Memory B cell (primary cell): ENCODE data around the gene FGF12.

ENCODE experiments used
- ATAC-seq: fragments of 150-1000 bp; cut with Tn5 transposase; 2 replicates; pipeline ENCODE4 v1.10.0; 2021; ENCODE audit warnings: low read depth, mild to moderate bottlenecking, moderate library complexity
- DNase-seq, 2 donors: peaks; one replicate each; pipeline ENCODE4 v3.0.0; 2022; ENCODE audit warnings: low spot score in 2 of 2
- H3K27ac Mint-ChIP-seq: one replicate; pipeline ENCODE4 v1.8.0; 2022; ENCODE audit warnings: mild to moderate bottlenecking, moderate library complexity, mixed read lengths
- H3K27me3 Mint-ChIP-seq: one replicate; pipeline ENCODE4 v1.8.0; 2022; ENCODE audit warnings: mixed read lengths
- H3K36me3 Mint-ChIP-seq: one replicate; pipeline ENCODE4 v1.8.0; 2022; ENCODE audit warnings: mild to moderate bottlenecking, mixed read lengths
- H3K4me1 Mint-ChIP-seq: one replicate; pipeline ENCODE4 v1.8.0; 2022; ENCODE audit warnings: mixed read lengths
- H3K4me3 Mint-ChIP-seq: one replicate; pipeline ENCODE4 v1.8.0; 2022; ENCODE audit warnings: mild to moderate bottlenecking, moderate library complexity, mixed read lengths
- H3K9me3 Mint-ChIP-seq: one replicate; pipeline ENCODE4 v1.8.0; 2022; ENCODE audit warnings: mixed read lengths

Gene FGF12

DNA sequence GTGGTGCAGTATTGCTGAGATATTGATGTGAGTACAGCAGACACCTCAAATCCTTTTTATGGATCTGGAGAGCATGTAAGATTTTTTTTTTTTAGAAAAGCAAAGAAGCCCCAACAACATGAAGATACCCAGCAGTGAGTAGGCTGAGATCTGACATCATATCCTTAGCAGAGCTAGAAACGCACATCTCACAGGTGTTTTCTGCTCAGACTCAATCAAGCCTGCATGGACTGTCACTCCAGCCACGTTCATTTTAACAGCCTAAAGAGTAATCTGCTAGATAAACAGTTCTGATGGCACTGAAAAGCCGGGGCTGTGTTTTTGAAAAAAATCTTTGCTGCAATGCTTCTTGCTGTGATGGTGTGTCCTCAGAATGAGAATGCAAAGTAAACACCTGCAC lies 544.2 kb downstream of the FGF12 start:
- Mint-ChIP-seq H3K4me1 (peaks cover 12% of the 10 kb centered on the region), H3K36me3 (no peaks in the 10 kb centered on the region), H3K9me3 (no peaks in the 10 kb centered on the region), H3K27me3 (peaks cover 6% of the 10 kb centered on the region), H3K27ac (no peak overlapping the region), H3K4me3 (no peak overlapping the region)
- DNase-seq (no peak), ATAC-seq (peak; percentile 27)

DNA sequence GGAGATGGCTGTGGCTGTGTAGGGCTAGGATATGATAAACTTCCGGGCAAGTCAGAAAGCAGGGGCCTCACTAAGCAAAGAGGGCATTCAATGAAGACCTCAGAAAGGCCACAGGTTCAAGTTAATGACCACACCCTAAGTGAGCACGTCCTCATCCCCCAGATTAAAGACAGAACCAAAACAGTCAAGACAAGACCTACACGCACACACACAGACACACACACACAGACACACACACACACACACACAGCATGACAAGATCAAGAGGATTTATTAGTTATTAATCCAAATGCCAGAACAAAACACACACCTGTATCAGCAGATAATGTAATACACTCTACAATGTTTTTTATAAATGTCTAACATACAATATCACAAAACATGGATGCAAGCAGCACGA lies 546.2 kb downstream of the FGF12 start:
- Mint-ChIP-seq H3K27ac (no peak overlapping the region), H3K4me3 (no peak overlapping the region), H3K36me3 (no peaks in the 10 kb centered on the region), H3K9me3 (no peaks in the 10 kb centered on the region), H3K27me3 (peaks cover 6% of the 10 kb centered on the region), H3K4me1 (peaks cover 8% of the 10 kb centered on the region)
- DNase-seq (no peak), ATAC-seq (no peak)

DNA sequence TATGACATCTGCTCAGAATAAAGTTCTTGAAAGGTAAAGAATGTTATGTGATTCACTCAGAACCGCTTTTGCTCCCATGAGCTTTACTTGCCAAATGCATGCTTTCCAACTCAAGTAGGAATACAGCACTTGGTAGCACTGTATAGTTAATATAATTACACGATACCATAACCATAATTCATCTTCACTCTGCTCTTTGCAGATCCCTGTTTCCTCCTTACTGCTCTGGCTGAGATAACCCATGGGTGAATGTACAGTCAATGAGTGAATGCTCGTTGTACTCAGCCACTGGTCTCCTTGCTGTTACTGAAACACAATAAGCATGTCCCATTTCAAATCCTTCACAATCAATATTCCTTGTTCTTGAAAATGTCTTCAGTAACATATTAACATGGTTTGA lies 550.0 kb downstream of the FGF12 start:
- Mint-ChIP-seq H3K36me3 (peaks cover 1% of the 10 kb centered on the region), H3K4me3 (no peak overlapping the region), H3K27me3 (peaks cover 9% of the 10 kb centered on the region), H3K27ac (no peak overlapping the region), H3K9me3 (peaks cover 3% of the 10 kb centered on the region), H3K4me1 (peaks cover 4% of the 10 kb centered on the region)
- ATAC-seq (no peak), DNase-seq (no peak)

DNA sequence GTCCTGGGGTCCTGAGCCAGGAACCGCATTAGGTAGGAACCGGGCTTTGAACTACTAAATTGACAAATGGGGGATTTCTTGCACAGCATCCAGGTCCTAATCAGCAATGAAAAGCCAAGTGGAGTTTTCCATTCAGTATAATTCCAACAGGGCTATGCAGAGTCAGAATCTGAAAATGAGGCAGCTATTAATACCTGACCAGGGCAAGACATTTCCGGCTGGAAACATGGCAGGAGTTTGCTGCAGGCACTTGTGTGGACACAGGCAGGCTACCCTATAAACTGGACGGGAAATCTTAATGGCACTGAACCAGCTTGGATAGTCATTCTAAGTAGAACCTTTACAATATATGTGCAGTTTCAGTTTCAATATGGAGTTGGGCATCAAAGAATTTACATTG lies 553.1 kb downstream of the FGF12 start:
- H3K27me3 Mint-ChIP-seq: peaks cover 2% of the 10 kb centered on the region

DNA sequence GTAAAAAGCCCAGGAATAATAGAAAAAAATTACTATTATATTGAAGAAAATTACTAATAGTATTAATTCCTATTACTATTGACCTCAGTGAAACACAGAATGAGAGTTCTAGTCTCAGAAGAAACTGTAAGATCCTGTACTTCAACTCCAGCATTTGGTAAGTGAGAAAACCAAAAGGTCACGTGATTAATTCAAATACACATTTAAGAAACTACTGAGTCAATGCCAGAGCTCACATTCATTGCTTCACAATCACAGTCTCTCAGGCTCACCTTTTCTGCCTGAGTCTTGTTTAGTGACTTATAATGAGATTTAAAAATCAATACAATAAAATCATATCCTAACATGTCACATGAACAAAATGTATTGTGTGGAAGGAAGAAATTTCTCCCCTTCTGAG lies 556.1 kb downstream of the FGF12 start:
- Mint-ChIP-seq H3K9me3 (peaks cover 3% of the 10 kb centered on the region), H3K4me3 (no peak overlapping the region), H3K36me3 (peaks cover 1% of the 10 kb centered on the region), H3K27me3 (peaks cover 4% of the 10 kb centered on the region), H3K27ac (no peak overlapping the region), H3K4me1 (no peaks in the 10 kb centered on the region)
- ATAC-seq (no peak), DNase-seq (no peak)

More for the DNA sequence above, 553.1 kb downstream of the FGF12 start:
- Mint-ChIP-seq H3K4me1 (no peaks in the 10 kb centered on the region), H3K27ac (no peak overlapping the region), H3K9me3 (peaks cover 3% of the 10 kb centered on the region), H3K36me3 (peaks cover 1% of the 10 kb centered on the region), H3K4me3 (no peak overlapping the region)
- DNase-seq (no peak), ATAC-seq (no peak)

DNA sequence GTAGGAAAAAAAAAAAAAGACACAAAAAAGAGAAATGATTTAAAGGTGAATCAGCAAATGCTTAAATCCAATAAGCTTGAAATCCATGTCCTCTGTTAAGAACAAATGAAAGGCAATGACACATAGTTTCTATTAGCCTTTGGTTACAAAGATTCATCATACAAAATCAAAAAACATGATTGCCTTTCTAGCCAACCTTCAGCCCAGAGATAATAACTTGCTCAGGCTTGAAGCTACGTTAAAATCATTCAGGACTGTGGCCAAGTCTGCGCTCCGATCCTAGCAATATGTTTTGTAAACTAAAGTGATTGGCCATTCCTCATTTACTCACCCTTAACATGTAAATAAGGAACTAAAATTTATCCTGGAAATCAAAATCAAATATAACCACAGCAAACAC lies 556.7 kb downstream of the FGF12 start:
- Mint-ChIP-seq H3K9me3 (peaks cover 1% of the 10 kb centered on the region), H3K36me3 (no peaks in the 10 kb centered on the region), H3K27me3 (peaks cover 2% of the 10 kb centered on the region), H3K27ac (no peak overlapping the region), H3K4me3 (no peak overlapping the region), H3K4me1 (no peaks in the 10 kb centered on the region)
- DNase-seq (no peak), ATAC-seq (no peak)

DNA sequence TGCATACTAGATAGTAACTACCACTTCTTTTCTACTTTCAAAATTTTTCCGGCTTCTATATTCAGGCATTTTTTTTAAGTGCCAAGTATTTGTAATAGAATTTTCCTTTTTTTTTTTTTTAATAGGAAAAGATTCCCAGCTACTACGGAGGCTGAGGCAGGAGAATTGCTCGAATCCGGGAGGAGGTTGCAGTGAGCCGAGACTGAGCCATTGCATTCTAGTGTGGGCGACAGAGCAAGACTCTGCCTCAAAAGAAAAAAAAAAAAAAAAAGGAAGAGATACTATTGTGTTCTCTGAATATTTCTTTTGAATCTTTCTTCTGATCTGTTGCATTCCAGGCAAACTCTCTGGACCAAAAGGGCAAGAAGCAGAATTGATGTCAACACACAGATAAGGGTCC lies 557.3 kb downstream of the FGF12 start:
- Mint-ChIP-seq H3K27ac (no peak overlapping the region), H3K36me3 (no peaks in the 10 kb centered on the region), H3K4me1 (no peaks in the 10 kb centered on the region), H3K9me3 (no peaks in the 10 kb centered on the region), H3K4me3 (no peak overlapping the region), H3K27me3 (peaks cover 1% of the 10 kb centered on the region)
- no peak for ATAC-seq
- no peak for DNase-seq

DNA sequence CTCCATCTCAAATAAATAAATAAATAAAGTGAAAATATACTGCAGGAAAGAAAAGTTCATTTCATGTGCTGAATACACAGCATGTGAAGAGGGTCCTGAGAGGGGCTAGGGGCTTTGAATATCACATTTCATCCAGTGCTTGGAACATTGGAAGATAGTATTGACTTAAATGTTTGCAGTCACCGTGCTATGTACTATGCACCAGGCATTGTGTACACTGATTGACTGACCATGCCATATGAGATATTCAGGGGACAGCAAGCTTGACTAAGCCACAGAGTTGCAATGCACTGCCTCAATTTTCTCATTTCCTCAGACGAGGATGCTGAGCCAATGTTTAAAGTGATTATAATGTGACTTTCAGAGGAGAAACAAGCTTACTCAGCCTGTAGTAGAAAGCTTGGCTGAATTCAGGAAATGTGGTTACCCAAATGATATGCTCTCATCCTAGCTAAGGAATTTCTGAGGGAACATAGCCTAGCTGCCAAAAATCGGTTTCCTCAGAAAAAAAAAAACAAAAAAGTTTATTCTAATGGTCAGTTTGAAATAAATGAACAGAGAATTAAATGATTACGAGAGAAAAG lies 557.9 kb downstream of the FGF12 start:
- Mint-ChIP-seq H3K4me1 (no peaks in the 10 kb centered on the region), H3K36me3 (no peaks in the 10 kb centered on the region), H3K4me3 (no peak overlapping the region), H3K27ac (no peak overlapping the region), H3K9me3 (no peaks in the 10 kb centered on the region), H3K27me3 (peaks cover 1% of the 10 kb centered on the region)
- ATAC-seq (no peak), DNase-seq (no peak)

DNA sequence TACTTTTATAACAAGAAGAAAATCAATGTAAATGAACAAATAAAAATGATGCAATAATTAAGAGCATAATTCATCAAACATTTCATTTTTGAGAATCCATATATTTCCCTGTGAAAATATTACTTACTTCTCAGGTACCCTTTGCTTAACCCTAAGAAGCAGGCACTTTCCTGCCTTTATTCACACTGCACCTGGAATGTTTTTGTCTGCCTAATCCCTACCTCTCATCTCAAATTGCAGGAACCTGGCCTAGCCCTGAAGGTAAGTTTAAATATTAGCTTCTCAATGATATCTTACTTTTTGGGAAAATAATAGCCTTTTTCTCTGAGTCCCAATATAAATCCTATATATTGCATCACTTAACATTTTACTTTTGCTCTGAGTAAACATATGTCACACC lies 559.1 kb downstream of the FGF12 start:
- DNase-seq (no peak), ATAC-seq (no peak)
- Mint-ChIP-seq H3K27ac (no peak overlapping the region), H3K27me3 (peaks cover 1% of the 10 kb centered on the region), H3K4me3 (no peak overlapping the region), H3K4me1 (no peaks in the 10 kb centered on the region), H3K36me3 (no peaks in the 10 kb centered on the region), H3K9me3 (no peaks in the 10 kb centered on the region)

DNA sequence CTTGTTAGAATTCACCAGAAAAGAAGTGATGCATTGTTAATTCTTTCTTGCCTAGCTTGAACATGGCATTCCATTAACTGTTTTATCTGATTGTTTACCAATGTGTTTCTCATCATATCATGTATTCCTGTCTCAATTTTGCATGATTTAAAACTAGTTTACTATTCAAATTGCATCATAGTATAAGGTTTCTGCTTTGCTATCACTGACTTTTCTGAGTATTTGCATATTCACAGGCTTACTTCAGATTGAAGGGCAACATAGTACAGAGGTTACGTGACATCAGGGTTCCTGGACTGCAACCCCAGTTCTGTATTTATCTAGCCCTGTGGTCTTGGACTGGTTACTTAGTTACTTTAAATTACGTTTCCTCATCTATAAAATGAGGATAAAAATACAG lies 561.8 kb downstream of the FGF12 start:
- DNase-seq (no peak), ATAC-seq (no peak)
- Mint-ChIP-seq H3K27me3 (peaks cover 1% of the 10 kb centered on the region), H3K4me1 (no peaks in the 10 kb centered on the region), H3K4me3 (no peak overlapping the region), H3K27ac (no peak overlapping the region), H3K9me3 (no peaks in the 10 kb centered on the region), H3K36me3 (no peaks in the 10 kb centered on the region)

DNA sequence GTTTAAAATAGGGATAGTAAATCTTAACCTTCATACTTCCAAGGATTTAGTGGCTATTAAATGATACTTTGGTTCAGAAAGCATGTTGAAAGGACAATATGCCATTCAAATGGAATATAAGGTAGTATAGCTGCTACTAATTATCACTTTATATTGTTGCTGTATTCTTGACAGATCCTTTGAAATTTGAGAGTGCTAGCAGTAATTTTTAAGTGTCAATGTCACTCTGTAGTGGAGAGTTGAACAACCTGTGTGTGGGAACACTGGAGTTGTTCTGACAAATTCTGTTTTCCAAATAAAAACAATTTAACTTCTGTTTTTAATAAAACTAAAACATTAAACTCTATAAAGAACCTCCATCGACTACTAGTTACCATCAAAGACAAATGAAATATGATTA lies 565.7 kb downstream of the FGF12 start:
- Mint-ChIP-seq H3K4me1 (no peaks in the 10 kb centered on the region), H3K4me3 (no peak overlapping the region), H3K36me3 (no peaks in the 10 kb centered on the region), H3K27me3 (peaks cover 8% of the 10 kb centered on the region), H3K9me3 (no peaks in the 10 kb centered on the region), H3K27ac (no peak overlapping the region)
- no peak for DNase-seq
- no peak for ATAC-seq

DNA sequence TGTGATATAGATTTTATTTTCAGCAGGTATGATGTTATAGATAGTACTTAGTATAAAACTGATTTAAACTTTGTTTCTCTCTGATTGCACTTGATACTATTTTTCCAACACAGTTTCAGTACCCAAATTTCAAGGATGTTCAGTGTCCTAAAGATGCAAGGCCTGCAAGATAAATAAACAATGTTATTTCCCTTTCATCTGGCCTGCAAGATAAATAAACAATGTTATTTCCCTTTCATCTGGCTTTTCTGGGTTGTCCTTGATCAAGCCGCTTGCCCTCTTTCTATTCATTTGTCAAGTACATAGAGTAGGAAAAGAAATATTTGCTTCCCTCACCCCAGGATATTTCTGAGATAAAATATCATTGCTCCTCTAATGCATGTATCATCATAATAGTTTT lies 571.0 kb downstream of the FGF12 start:
- H3K27ac Mint-ChIP-seq: no peak overlapping the region
- DNase-seq (no peak), ATAC-seq (no peak)
- H3K4me1 Mint-ChIP-seq: no peaks in the 10 kb centered on the region
- peaks cover 8% of the 10 kb centered on the region for H3K27me3 Mint-ChIP-seq
- peaks cover 1% of the 10 kb centered on the region for H3K9me3 Mint-ChIP-seq
- H3K36me3 Mint-ChIP-seq: no peaks in the 10 kb centered on the region
- H3K4me3 Mint-ChIP-seq: no peak overlapping the region

DNA sequence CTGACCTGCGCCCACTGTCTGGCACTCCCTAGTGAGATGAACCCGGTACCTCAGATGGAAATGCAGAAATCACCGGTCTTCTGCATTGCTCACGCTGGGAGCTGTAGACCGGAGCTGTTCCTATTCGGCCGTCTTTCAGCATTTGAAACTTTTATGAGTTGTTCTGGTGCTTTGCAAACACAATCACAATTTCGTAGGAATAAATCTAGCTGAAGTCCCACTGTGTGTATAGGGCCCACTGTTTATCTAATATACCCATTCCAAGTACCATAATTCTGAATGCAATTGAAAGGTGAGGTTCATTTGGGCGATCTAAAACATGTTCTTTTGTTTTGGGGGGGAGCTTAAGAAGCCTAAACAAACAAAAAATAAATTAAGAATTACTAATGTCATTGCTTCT lies 572.1 kb downstream of the FGF12 start:
- no peak for ATAC-seq
- H3K4me3 Mint-ChIP-seq: peak overlapping the region; percentile 79
- no peak overlapping the region for H3K27ac Mint-ChIP-seq
- no peak for DNase-seq
- H3K9me3 Mint-ChIP-seq: peaks cover 1% of the 10 kb centered on the region
- no peaks in the 10 kb centered on the region for H3K36me3 Mint-ChIP-seq
- peaks cover 8% of the 10 kb centered on the region for H3K27me3 Mint-ChIP-seq
- no peaks in the 10 kb centered on the region for H3K4me1 Mint-ChIP-seq

DNA sequence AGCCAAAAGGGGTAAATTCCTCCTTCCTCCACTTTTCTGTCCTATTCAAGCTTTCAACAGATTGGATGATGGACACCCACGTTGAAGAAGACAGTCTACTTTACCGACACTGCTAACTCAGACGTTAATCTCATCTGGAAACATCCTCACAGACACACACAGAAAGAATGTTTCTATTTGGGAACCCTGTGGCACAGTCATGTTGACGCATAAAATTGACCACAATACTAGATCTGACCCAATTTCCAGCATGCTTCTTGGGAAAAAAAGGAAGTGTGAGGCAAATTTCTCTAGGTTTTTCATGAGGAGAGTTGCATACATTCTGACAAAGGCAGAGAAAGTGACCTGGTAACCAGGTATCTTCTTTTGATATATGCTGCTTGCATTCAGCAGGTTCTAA lies 594.1 kb downstream of the FGF12 start:
- H3K9me3 Mint-ChIP-seq: peaks cover 4% of the 10 kb centered on the region
- no peaks in the 10 kb centered on the region for H3K36me3 Mint-ChIP-seq
- H3K4me1 Mint-ChIP-seq: no peaks in the 10 kb centered on the region
- no peak for DNase-seq
- no peaks in the 10 kb centered on the region for H3K27me3 Mint-ChIP-seq
- no peak overlapping the region for H3K27ac Mint-ChIP-seq
- ATAC-seq: no peak
- H3K4me3 Mint-ChIP-seq: no peak overlapping the region

DNA sequence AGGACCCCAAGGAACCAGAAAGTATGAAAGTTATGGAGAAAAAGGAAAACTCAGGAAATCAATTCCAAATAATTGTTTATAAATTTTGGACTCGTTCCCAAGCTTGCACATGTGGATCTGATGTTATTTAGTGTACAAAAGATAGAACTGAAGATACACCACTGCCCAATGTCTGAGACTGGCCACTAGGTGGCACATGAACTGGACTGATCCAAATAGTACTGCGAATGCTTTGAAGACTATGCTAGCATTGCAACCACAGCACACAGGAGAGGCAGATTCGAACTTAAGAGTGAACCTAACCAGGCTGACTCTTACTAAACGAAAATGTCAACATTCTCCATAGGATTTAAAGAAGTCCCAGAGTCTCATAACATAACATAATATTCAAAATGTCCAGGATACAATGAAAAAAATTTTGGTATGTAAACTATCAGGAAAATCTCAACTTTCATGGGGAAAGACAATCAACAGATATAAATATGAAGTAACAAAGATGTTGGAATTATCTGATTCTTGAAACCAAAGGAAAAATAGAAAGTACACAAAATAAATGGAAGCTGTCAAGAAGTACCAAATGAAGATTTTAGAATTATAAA lies 596.7 kb downstream of the FGF12 start:
- H3K4me3 Mint-ChIP-seq: no peak overlapping the region
- peaks cover 3% of the 10 kb centered on the region for H3K9me3 Mint-ChIP-seq
- ATAC-seq (peak; percentile 86), DNase-seq (peak in 1 of 2 donors; percentile 10)
- H3K4me1 Mint-ChIP-seq: no peaks in the 10 kb centered on the region
- H3K36me3 Mint-ChIP-seq: no peaks in the 10 kb centered on the region
- H3K27ac Mint-ChIP-seq: no peak overlapping the region
- H3K27me3 Mint-ChIP-seq: no peaks in the 10 kb centered on the region
